GM12864 (cell line): ENCODE data around the gene UGT1A4.

Experiments used
- DNase-seq: peaks from one replicate; pipeline ENCODE4 v3.0.0-alpha.2; 2011; ENCODE audit warnings: low read depth
- H3K4me3 ChIP-seq: 2 replicates; pipeline ENCODE4 v1.5.1; 2011; ENCODE audit warnings: mild to moderate bottlenecking, low read depth, low read length, control low read depth
- CTCF ChIP-seq: IDR thresholded peaks from 2 replicates; pipeline ENCODE4 v1.5.1; 2011; ENCODE audit warnings: low read depth, mild to moderate bottlenecking, moderate library complexity, low read length, control low read depth, inconsistent platforms; ENCODE audit errors: missing control alignments

Gene UGT1A4

DNA sequence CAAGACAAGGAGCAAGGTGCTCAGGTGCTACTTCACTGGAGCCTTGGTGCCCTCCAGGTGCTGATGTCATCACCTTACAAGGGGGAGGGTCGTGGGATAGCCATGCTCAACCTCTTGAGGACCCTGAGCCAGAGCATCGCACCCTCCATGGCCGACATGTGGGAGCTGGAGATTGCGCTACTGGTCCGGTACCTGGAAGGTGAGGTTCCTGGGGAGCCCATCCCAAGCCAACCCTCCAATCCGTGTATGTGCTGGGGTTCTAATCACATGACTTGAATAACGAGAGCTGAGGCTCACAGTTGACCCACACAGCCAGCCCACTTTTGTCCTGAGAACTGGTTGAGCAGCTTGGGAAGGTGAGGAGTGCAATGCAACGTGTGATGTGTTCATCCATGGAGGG lies 85.5 kb downstream of the UGT1A4 start:
- TF ChIP-seq CTCF: no peak
- no peak for DNase-seq
- H3K4me3 ChIP-seq: no peak overlapping the region

DNA sequence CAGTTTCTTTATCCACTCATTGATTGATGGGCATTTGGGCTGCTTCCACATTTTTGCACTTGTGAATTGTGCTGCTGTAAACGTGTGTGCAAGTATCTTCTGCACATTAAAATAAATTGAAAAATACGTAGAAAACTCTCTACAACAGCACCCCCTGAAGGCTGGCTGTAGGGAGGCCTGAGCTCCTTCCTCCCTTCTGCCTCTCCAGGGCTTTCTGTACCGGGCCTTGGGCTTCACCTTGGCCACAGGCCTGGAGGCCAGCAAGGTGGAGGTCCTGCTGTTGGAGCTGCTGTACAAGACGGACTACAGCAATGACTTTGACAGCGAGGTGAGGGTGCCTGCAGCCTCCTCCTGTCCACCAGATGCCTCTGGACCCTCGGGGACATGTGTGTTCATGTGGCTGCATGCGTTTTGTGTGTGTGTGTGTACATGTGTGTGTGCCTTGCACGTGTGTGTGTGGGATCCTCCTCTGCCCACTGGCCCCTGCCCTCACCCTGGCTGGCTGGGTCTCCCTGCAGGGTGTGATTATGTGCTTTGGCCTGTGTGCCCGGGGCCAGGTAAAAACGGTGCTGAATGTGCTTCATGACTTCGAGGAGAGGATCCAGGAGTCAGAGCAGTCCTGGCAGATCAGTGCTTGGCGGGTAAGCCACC lies 88.8 kb downstream of the UGT1A4 start:
- no peak for DNase-seq
- TF ChIP-seq CTCF: no peak
- H3K4me3 ChIP-seq: no peak overlapping the region

DNA sequence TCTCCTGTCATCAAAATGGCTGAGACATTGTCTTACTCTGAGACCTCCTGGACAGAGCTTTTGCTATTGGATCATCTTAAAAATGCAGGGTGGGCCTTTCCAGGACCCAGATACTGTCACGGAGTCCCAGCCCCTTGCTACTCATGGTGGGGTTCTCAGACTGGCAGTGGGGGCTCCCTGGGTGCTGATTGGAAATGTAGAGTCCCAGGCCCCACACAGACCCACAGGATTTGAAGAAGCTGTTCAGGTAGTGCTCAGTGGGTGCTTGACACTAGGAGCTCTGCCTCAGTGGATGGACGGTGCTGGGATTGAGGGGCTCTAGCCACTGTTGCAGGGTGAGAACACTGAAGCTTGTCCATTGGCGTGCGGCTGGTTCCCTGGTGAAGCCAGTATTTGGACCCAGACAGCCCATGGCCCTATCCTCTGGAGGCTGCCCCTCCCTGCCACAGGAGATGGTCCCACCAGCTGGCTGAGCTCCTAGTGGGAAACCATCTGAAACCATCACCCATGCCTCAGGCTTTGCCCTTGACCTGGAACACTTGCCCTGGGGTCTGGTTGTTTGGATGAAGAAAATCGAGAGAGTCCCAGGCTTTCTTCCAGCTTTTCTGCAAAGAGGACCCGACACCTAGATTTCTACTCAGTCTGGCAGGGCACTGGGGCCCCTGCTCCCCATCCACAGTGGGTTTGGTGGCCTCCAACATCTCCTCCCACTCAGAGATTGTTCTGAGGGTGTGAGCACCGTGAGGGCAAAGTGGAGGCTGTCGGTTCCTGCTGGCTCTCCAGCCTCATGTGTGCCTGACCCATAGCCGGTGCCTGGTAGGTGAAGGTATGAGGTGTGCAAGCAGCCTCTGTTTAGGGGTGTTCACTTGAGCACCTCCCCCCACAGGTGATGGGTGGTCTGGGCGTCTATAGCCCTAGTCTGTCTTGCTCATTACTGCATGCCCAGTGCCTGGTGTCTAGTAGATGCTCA lies 89.7 kb downstream of the UGT1A4 start:
- TF ChIP-seq CTCF: no peak
- no peak for DNase-seq

GRCh38 chr2:233810385-233810784 lies 91.8 kb downstream of the UGT1A4 start:
- DNase-seq: no peak
- no peak for TF ChIP-seq CTCF
- H3K4me3 ChIP-seq: no peak overlapping the region

More for the DNA sequence above, 89.7 kb downstream of the UGT1A4 start:
- no peak overlapping the region for H3K4me3 ChIP-seq

- no peak for TF ChIP-seq CTCF
- no peak overlapping the region for H3K4me3 ChIP-seq
- DNase-seq: no peak
These were observed 92.6 kb downstream of the UGT1A4 start for GRCh38 chr2:233811087-233811486.

GRCh38 chr2:233811732-233812131 lies 93.2 kb downstream of the UGT1A4 start:
- no peak for TF ChIP-seq CTCF
- H3K4me3 ChIP-seq: no peak overlapping the region
- DNase-seq: no peak
